GM12874 (cell line): Measurements from ENCODE around the gene SLC4A9.

Experiments
- CTCF ChIP-seq: IDR thresholded peaks from 2 replicates; pipeline ENCODE4 v1.5.1; 2011; ENCODE audit warnings: low read depth, mild to moderate bottlenecking, control low read depth, low read length, moderate library complexity; ENCODE audit not compliant: insufficient read depth

Gene SLC4A9

GRCh38 chr5:140329739-140330481, 30.1 kb upstream of the SLC4A9 start:
- no peak for TF ChIP-seq CTCF

- TF ChIP-seq CTCF, result no peak
Observed at GRCh38 chr5:140331638-140332037, 28.4 kb upstream of the SLC4A9 start.

GRCh38 chr5:140336388-140336787, 23.6 kb upstream of the SLC4A9 start:
- no peak for TF ChIP-seq CTCF

- no peak for TF ChIP-seq CTCF
Observed at GRCh38 chr5:140337880-140338279, 22.1 kb upstream of the SLC4A9 start.

GRCh38 chr5:140338336-140338735, 21.7 kb upstream of the SLC4A9 start:
- TF ChIP-seq CTCF, result no peak

GRCh38 chr5:140338908-140339307, 21.1 kb upstream of the SLC4A9 start:
- no peak for TF ChIP-seq CTCF

- TF ChIP-seq CTCF, result no peak
Observed at GRCh38 chr5:140339636-140340035, 20.4 kb upstream of the SLC4A9 start.
